Measurements from ENCODE around the gene SOCS3. TPM values are rescaled to one million over a fixed set of nuclear protein-coding genes. Genes with fewer than 3 reads are reported as not detected.
A peak's percentile ranks its signal among the peaks of the same experiment; 100 is the strongest.

The SOCS3 gene
- total RNA-seq, 1 experiment from 2014 or later = 53.1 TPM

GRCh38 chr17:78380370-78380769 lies 20.5 kb upstream of the SOCS3 start:
- ATAC-seq (no peak), DNase-seq (ENCODE audit: low read depth, low spot score) (no peak)
- POLR2A ChIA-PET = no interaction called here
- CTCF ChIA-PET = interaction anchor here (0.7 kb wide), 1 partner anchor 1125 kb away, joined by 3 read pairs; no protein-coding TSS in a partner anchor
- TF ChIP-seq SIN3A (IDR thresholded peaks at IDR 0.05; ENCODE audit: borderline replicate concordance, insufficient read depth, low read depth, low read length) = no peak
- TF ChIP-seq, protein P1, sequence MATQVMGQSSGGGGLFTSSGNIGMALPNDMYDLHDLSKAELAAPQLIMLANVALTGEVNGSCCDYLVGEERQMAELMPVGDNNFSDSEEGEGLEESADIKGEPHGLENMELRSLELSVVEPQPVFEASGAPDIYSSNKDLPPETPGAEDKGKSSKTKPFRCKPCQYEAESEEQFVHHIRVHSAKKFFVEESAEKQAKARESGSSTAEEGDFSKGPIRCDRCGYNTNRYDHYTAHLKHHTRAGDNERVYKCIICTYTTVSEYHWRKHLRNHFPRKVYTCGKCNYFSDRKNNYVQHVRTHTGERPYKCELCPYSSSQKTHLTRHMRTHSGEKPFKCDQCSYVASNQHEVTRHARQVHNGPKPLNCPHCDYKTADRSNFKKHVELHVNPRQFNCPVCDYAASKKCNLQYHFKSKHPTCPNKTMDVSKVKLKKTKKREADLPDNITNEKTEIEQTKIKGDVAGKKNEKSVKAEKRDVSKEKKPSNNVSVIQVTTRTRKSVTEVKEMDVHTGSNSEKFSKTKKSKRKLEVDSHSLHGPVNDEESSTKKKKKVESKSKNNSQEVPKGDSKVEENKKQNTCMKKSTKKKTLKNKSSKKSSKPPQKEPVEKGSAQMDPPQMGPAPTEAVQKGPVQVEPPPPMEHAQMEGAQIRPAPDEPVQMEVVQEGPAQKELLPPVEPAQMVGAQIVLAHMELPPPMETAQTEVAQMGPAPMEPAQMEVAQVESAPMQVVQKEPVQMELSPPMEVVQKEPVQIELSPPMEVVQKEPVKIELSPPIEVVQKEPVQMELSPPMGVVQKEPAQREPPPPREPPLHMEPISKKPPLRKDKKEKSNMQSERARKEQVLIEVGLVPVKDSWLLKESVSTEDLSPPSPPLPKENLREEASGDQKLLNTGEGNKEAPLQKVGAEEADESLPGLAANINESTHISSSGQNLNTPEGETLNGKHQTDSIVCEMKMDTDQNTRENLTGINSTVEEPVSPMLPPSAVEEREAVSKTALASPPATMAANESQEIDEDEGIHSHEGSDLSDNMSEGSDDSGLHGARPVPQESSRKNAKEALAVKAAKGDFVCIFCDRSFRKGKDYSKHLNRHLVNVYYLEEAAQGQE (IDR thresholded peaks at IDR 0.05; ENCODE audit: insufficient read depth in 1 of 2, low read depth in 2 of 2, low read length in 1 of 2) = no peak
- no peak for TF ChIP-seq POLR2AphosphoS5 (IDR thresholded peaks at IDR 0.05; ENCODE audit: low read depth, low read length)
- TF ChIP-seq CTCF (IDR thresholded peaks at IDR 0.05) = no peak
- no peak for TF ChIP-seq TCF7L2 (IDR thresholded peaks at IDR 0.05; ENCODE audit: low read depth, low read length)
- in situ Hi-C loops (cut with HindIII; ENCODE audit: low pct_unique_long_range_greater_than_20kb, low sequenced_read_pairs) (no loop called here), intact Hi-C loops (cut with micrococcal nuclease; ENCODE audit: unreplicated experiment) (no loop called here)
- Histone ChIP-seq H3K4me3 (ENCODE audit: low read depth in 2 of 2, low read length in 2 of 2) (no peak overlapping the region), H3K27ac (ENCODE audit: low read length) (no peak overlapping the region), H3K27me3 (ENCODE audit: control insufficient read depth, insufficient read depth, low read length) (no peaks in the 10 kb centered on the region), H3K4me1 (ENCODE audit: control insufficient read depth, insufficient read depth, low read length) (peaks cover 50% of the 10 kb centered on the region), H3K9me3 (ENCODE audit: control insufficient read depth, insufficient read depth, low read depth, low read length) (no peaks in the 10 kb centered on the region), H3K36me3 (ENCODE audit: control insufficient read depth, insufficient read depth, low read length) (peaks cover 3% of the 10 kb centered on the region; the same call in 1 of the 2 replicates)
- BruUV-seq (replicated peaks) = TSS peak; percentile 58

DNA sequence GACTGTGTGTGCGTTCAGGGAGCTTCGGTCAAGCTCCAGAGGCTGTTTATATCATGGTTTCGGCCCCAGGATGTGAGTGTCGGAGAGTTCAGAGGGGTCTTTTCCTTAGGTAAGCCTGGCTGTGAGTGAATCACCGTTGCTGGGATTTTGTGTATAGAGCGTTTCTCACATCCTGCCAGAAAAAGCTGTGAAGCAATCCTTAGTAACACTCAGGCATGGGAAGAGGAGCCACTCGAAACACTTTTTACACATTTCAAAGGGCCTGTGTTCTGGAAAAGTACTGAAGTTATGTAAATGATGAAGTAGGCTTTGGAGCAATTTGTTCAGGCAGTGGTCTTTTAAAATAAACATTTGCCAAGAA lies 19.2 kb upstream of the SOCS3 start:
- intact Hi-C loops (cut with micrococcal nuclease; ENCODE audit: unreplicated experiment) (no loop called here), in situ Hi-C loops (cut with HindIII; ENCODE audit: low pct_unique_long_range_greater_than_20kb, low sequenced_read_pairs) (no loop called here)
- peak overlapping the region; percentile 74 to 89 for H3K4me3 ChIP-seq (ENCODE audit: low read depth in 2 of 2, low read length in 2 of 2)
- H3K27ac ChIP-seq (ENCODE audit: low read length) = peak overlapping the region; percentile 82
- DNase-seq (ENCODE audit: low read depth, low spot score) = no peak
- TSS peak; percentile 57 for BruUV-seq (replicated peaks)
- no peak for ATAC-seq
- H3K4me1 ChIP-seq (ENCODE audit: control insufficient read depth, insufficient read depth, low read length) = peaks cover 52% of the 10 kb centered on the region
- H3K9me3 ChIP-seq (ENCODE audit: control insufficient read depth, insufficient read depth, low read depth, low read length) = no peaks in the 10 kb centered on the region
- POLR2A ChIA-PET = interaction anchor here (0.6 kb wide), 1 partner anchor 15 kb away, joined by 3 read pairs; no protein-coding TSS in a partner anchor
- H3K36me3 ChIP-seq (ENCODE audit: control insufficient read depth, insufficient read depth, low read length) = peaks cover 3% of the 10 kb centered on the region; the same call in 1 of the 2 replicates
- H3K27me3 ChIP-seq (ENCODE audit: control insufficient read depth, insufficient read depth, low read length) = no peaks in the 10 kb centered on the region
- TF ChIP-seq TCF7L2 (IDR thresholded peaks at IDR 0.05; ENCODE audit: low read depth, low read length) = no peak
- TF ChIP-seq SIN3A (IDR thresholded peaks at IDR 0.05; ENCODE audit: borderline replicate concordance, insufficient read depth, low read depth, low read length) = no peak
- no peak for TF ChIP-seq POLR2AphosphoS5 (IDR thresholded peaks at IDR 0.05; ENCODE audit: low read depth, low read length)
- CTCF ChIA-PET = no interaction called here
